GM12891 (cell line): ENCODE data around the gene DMD.

Experiments used
- POLR2AphosphoS5 ChIP-seq: IDR thresholded peaks from 2 replicates; pipeline ENCODE4 v1.6.1; 2011; ENCODE audit warnings: low read depth, low read length, control low read depth
- SPI1 ChIP-seq: IDR thresholded peaks from 2 replicates; pipeline ENCODE4 v1.6.1; 2011; ENCODE audit warnings: low read depth, low read length, control low read depth

GRCh38 chrX:31591355-31591754 lies 1620.0 kb downstream of the DMD start:
- TF ChIP-seq SPI1 (no peak), POLR2AphosphoS5 (no peak)
